EL (cell line): Measurements from ENCODE around the gene METTL25B.

Experiments
- DNase-seq: peaks from one replicate; pipeline ENCODE4 v3.0.0-alpha.2; 2016

METTL25B gene

GRCh38 chr1:156703336-156703735 lies 24.9 kb upstream of the METTL25B start:
- no peak for DNase-seq

GRCh38 chr1:156703741-156704140 lies 24.5 kb upstream of the METTL25B start:
- DNase-seq, result no peak

- no peak for DNase-seq
These were observed 24.0 kb upstream of the METTL25B start for GRCh38 chr1:156704166-156704711.

GRCh38 chr1:156704930-156705320 lies 23.3 kb upstream of the METTL25B start:
- DNase-seq, result peak; percentile 81

- no peak for DNase-seq
These were observed 22.9 kb upstream of the METTL25B start, which contains the start of gene CRABP2 for GRCh38 chr1:156705321-156705917. TSS of gene CRABP2 (minus strand) at chr1:156705583. CDS start at chr1:156705446, 137 bp downstream.

- DNase-seq, result peak; percentile 57
These were observed 22.2 kb upstream of the METTL25B start for GRCh38 chr1:156705918-156706656.

- no peak for DNase-seq
These were observed 21.4 kb upstream of the METTL25B start for GRCh38 chr1:156706657-156707416.

- peak; percentile 63 for DNase-seq
These were observed 20.7 kb upstream of the METTL25B start for GRCh38 chr1:156707417-156708217.

- DNase-seq, result no peak
These were observed 20.0 kb upstream of the METTL25B start for GRCh38 chr1:156708218-156708661.

GRCh38 chr1:156709031-156709430 lies 19.2 kb upstream of the METTL25B start:
- no peak for DNase-seq

- DNase-seq, result peak; percentile 78
These were observed 18.3 kb upstream of the METTL25B start for GRCh38 chr1:156709757-156710489.

GRCh38 chr1:156711011-156711817 lies 17.1 kb upstream of the METTL25B start:
- peak; percentile 52 for DNase-seq

- peak; percentile 70 for DNase-seq
These were observed 15.6 kb upstream of the METTL25B start for GRCh38 chr1:156712626-156713025.

GRCh38 chr1:156714830-156715229 lies 13.4 kb upstream of the METTL25B start:
- no peak for DNase-seq

- DNase-seq, result no peak
These were observed 10.9 kb upstream of the METTL25B start for GRCh38 chr1:156717351-156717750.

GRCh38 chr1:156721131-156721530 lies 7.1 kb upstream of the METTL25B start:
- DNase-seq, result no peak

- no peak for DNase-seq
These were observed 6.7 kb upstream of the METTL25B start for GRCh38 chr1:156721535-156721934.

- peak; percentile 92 for DNase-seq
These were observed 2.5 kb upstream of the METTL25B start for GRCh38 chr1:156725683-156726280.

GRCh38 chr1:156726549-156727226 lies 1.6 kb upstream of the METTL25B start:
- peak; percentile 76 for DNase-seq

- no peak for DNase-seq
These were observed 777 bp upstream of the METTL25B start for GRCh38 chr1:156727492-156727891.
